ENCODE data around the gene CAV1.

The CAV1 gene

GRCh38 chr7:116588641-116589594, 64.1 kb downstream of the CAV1 start:
- DNase-seq (ENCODE audit: low read depth): peak; percentile 62
- no peak for TF ChIP-seq POLR2A (IDR thresholded peaks at IDR 0.05; ENCODE audit: extremely low read depth, insufficient read length)
- no peak for TF ChIP-seq MAX (IDR thresholded peaks at IDR 0.05; ENCODE audit: low read depth, low read length)
- TF ChIP-seq MYC (IDR thresholded peaks at IDR 0.05; ENCODE audit: low read depth, low read length): no peak
- TF ChIP-seq, protein P1, sequence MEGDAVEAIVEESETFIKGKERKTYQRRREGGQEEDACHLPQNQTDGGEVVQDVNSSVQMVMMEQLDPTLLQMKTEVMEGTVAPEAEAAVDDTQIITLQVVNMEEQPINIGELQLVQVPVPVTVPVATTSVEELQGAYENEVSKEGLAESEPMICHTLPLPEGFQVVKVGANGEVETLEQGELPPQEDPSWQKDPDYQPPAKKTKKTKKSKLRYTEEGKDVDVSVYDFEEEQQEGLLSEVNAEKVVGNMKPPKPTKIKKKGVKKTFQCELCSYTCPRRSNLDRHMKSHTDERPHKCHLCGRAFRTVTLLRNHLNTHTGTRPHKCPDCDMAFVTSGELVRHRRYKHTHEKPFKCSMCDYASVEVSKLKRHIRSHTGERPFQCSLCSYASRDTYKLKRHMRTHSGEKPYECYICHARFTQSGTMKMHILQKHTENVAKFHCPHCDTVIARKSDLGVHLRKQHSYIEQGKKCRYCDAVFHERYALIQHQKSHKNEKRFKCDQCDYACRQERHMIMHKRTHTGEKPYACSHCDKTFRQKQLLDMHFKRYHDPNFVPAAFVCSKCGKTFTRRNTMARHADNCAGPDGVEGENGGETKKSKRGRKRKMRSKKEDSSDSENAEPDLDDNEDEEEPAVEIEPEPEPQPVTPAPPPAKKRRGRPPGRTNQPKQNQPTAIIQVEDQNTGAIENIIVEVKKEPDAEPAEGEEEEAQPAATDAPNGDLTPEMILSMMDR (IDR thresholded peaks at IDR 0.05; ENCODE audit: low read depth, low read length): peak; percentile 46
- no peak overlapping the region for H3K4me3 ChIP-seq (ENCODE audit: low read depth, low read length)

GRCh38 chr7:116591202-116592040, 66.6 kb downstream of the CAV1 start:
- TF ChIP-seq MAX (IDR thresholded peaks at IDR 0.05; ENCODE audit: low read depth, low read length): no peak
- TF ChIP-seq, protein P1 (IDR thresholded peaks at IDR 0.05; ENCODE audit: low read depth, low read length): peak; percentile 44
- no peak overlapping the region for H3K4me3 ChIP-seq (ENCODE audit: low read depth, low read length)
- DNase-seq (ENCODE audit: low read depth): peak; percentile 20

GRCh38 chr7:116592041-116592355, 67.2 kb downstream of the CAV1 start:
- no peak overlapping the region for H3K4me3 ChIP-seq (ENCODE audit: low read depth, low read length)
- DNase-seq (ENCODE audit: low read depth): no peak
- no peak for TF ChIP-seq POLR2A (IDR thresholded peaks at IDR 0.05; ENCODE audit: extremely low read depth, insufficient read length)
- TF ChIP-seq, protein P1 (IDR thresholded peaks at IDR 0.05; ENCODE audit: low read depth, low read length): no peak
- TF ChIP-seq MYC (IDR thresholded peaks at IDR 0.05; ENCODE audit: low read depth, low read length): no peak
- no peak for TF ChIP-seq MAX (IDR thresholded peaks at IDR 0.05; ENCODE audit: low read depth, low read length)

GRCh38 chr7:116592445-116592844, 67.6 kb downstream of the CAV1 start:
- DNase-seq (ENCODE audit: low read depth): peak; percentile 48
- H3K4me3 ChIP-seq (ENCODE audit: low read depth, low read length): no peak overlapping the region
- TF ChIP-seq, protein P1 (IDR thresholded peaks at IDR 0.05; ENCODE audit: low read depth, low read length): no peak
- no peak for TF ChIP-seq MYC (IDR thresholded peaks at IDR 0.05; ENCODE audit: low read depth, low read length)
- no peak for TF ChIP-seq POLR2A (IDR thresholded peaks at IDR 0.05; ENCODE audit: extremely low read depth, insufficient read length)
- TF ChIP-seq MAX (IDR thresholded peaks at IDR 0.05; ENCODE audit: low read depth, low read length): no peak

DNA sequence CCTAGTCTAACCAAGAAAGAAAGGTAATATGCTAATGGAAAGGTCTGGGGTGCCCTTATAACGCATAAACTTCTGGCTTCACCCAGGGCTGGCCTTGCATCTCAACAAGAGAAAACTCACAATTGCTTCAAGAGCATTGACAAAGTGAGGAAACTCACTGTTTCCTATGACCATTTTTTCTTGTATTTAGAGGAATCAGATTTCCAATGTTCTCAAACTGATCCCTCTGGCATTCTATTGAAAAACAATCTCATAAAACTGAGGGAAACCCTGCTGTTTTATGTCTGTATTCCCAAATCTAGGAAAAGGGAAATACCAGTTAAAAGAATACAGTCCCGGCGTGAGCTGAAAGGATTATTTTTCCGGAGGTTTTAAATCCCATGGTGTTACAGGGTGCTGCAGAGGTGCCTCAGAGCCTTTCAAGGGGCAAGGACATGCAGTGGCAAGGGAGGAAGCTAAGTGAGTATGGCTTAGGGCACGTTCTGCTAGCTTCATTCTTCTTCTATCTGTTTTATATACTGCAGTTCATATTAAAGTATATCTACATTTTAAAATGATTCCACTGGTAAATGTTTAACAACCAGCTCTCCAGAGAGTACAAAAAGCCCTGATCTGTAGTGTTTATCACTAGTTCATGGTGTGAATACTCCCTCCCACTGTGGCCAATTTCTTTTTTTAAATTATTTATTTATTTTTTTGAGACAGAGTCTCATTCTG, 68.7 kb downstream of the CAV1 start:
- TF ChIP-seq POLR2A (IDR thresholded peaks at IDR 0.05; ENCODE audit: extremely low read depth, insufficient read length): no peak
- TF ChIP-seq MAX (IDR thresholded peaks at IDR 0.05; ENCODE audit: low read depth, low read length): no peak
- TF ChIP-seq, protein P1 (IDR thresholded peaks at IDR 0.05; ENCODE audit: low read depth, low read length): no peak
- no peak overlapping the region for H3K4me3 ChIP-seq (ENCODE audit: low read depth, low read length)
- DNase-seq (ENCODE audit: low read depth): no peak
